ENCODE data around the gene POLR2M.

DNA sequence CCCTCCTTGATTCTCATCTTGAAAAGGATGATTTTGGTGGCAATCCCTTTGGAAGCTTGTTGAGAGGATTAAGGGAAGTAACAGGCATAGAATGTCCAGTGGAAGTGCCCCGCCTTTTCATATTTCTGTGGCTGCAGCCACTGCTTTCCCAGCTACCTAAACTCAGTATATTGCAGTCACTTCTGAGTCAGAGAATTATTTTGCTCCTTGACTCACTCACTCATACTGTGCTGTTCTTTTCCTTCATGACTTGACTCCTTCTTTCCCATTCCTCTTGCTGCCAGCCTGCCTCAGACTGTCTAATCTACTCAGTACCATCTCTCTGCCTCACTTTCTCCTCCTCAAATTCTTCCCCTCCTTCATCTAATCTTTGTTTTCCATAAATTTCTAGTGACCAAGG lies 26.5 kb upstream of the POLR2M start:
- TF ChIP-seq POLR2A (IDR thresholded peaks at IDR 0.05; ENCODE audit: low read length) (no peak), GATA1 (IDR thresholded peaks at IDR 0.05; ENCODE audit: low read depth, low read length) (no peak)
